Globus pallidus (tissue), 1 donor: ENCODE measurements around the gene ARL6.

ENCODE experiments used
- DNase-seq: peaks from one replicate; pipeline ENCODE4 v3.0.0-alpha.2; 2015; ENCODE audit warnings: low spot score

ARL6 gene

GRCh38 chr3:97764407-97765238 lies at the start of gene ARL6:
Gene ARL6 (plus strand): TSS chr3:97764758. CDS start chr3:97768108, 3,350 bp downstream.
- peak; percentile 89 for DNase-seq

GRCh38 chr3:97719156-97719821 lies 45.3 kb upstream of the ARL6 start:
- peak; percentile 43 for DNase-seq

- no peak for DNase-seq
Observed at GRCh38 chr3:97720417-97720816, 44.1 kb upstream of the ARL6 start.

GRCh38 chr3:97721446-97721845 lies 43.1 kb upstream of the ARL6 start:
- DNase-seq: no peak

GRCh38 chr3:97736928-97737327 lies 27.6 kb upstream of the ARL6 start:
- no peak for DNase-seq

GRCh38 chr3:97738761-97739160 lies 25.8 kb upstream of the ARL6 start:
- DNase-seq: no peak

- DNase-seq: no peak
Observed at GRCh38 chr3:97742036-97742435, 22.5 kb upstream of the ARL6 start.

- no peak for DNase-seq
Observed at GRCh38 chr3:97744289-97744688, 20.3 kb upstream of the ARL6 start.

- no peak for DNase-seq
Observed at GRCh38 chr3:97763586-97764406, 762 bp upstream of the ARL6 start.

- no peak for DNase-seq
Observed at GRCh38 chr3:97765336-97765735, 778 bp downstream of the ARL6 start.

- no peak for DNase-seq
Observed at GRCh38 chr3:97772926-97773325, 8.4 kb downstream of the ARL6 start.

- DNase-seq: no peak
Observed at GRCh38 chr3:97778152-97778551, 13.6 kb downstream of the ARL6 start.

- peak; percentile 60 for DNase-seq
Observed at GRCh38 chr3:97793420-97794019, 29.0 kb downstream of the ARL6 start.

- no peak for DNase-seq
Observed at GRCh38 chr3:97795951-97796350, 31.4 kb downstream of the ARL6 start.

- DNase-seq: no peak
Observed at GRCh38 chr3:97804471-97804870, 39.9 kb downstream of the ARL6 start.

- DNase-seq: no peak
Observed at GRCh38 chr3:97810779-97811390, 46.3 kb downstream of the ARL6 start.

GRCh38 chr3:97815149-97815917 lies 50.8 kb downstream of the ARL6 start:
- DNase-seq: no peak

GRCh38 chr3:97816811-97817210 lies 52.3 kb downstream of the ARL6 start:
- DNase-seq: no peak

GRCh38 chr3:97817965-97818364 lies 53.4 kb downstream of the ARL6 start:
- DNase-seq: peak; percentile 39

- DNase-seq: no peak
Observed at GRCh38 chr3:97820780-97821179, 56.2 kb downstream of the ARL6 start.

GRCh38 chr3:97821287-97821773 lies 56.8 kb downstream of the ARL6 start:
- no peak for DNase-seq
